NB4 (cell line): Measurements from ENCODE around the gene HDAC4.

Experiments used
- DNase-seq: peaks from one replicate; pipeline ENCODE4 v3.0.0; 2010; ENCODE audit warnings: low read depth
- H3K4me3 ChIP-seq: one replicate; pipeline ENCODE4 v1.5.1; 2011; ENCODE audit warnings: mild to moderate bottlenecking, low read depth, low read length, moderate library complexity
- CTCF ChIP-seq: IDR thresholded peaks from one replicate; pipeline ENCODE4 v1.5.1; 2012; ENCODE audit warnings: low read depth, low read length
- MAX ChIP-seq: IDR thresholded peaks from 2 replicates; pipeline ENCODE4 v1.6.1; 2011; ENCODE audit warnings: low read depth, low read length
- MYC ChIP-seq: IDR thresholded peaks from 2 replicates; pipeline ENCODE4 v1.6.1; 2011; ENCODE audit warnings: low read depth, low read length
- POLR2A ChIP-seq: IDR thresholded peaks from 2 replicates; pipeline ENCODE4 v1.6.1; 2011; ENCODE audit warnings: mild to moderate bottlenecking; ENCODE audit not compliant: insufficient read length; ENCODE audit errors: extremely low read depth

HDAC4 gene

DNA sequence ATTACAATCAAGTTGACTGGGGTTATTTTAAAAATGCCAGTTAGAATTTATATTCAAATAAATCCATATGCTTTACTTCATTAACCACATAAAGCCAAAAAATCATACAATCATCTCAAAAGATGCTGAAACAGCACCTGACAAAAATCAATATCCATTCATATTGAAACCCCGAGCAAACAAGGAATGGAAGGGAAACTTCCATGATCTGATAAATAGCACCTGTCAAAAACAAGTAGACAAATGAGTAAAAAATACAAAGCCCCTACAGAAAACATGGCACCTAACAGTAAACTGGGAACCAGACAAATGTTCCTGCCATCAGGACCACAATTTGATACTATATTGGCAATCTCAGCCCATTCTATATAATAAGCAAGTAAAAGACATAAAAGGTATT is 227.5 kb downstream of the HDAC4 start:
- no peak overlapping the region for H3K4me3 ChIP-seq
- no peak for DNase-seq
- TF ChIP-seq MAX (no peak), MYC (no peak), POLR2A (no peak), CTCF (no peak)

DNA sequence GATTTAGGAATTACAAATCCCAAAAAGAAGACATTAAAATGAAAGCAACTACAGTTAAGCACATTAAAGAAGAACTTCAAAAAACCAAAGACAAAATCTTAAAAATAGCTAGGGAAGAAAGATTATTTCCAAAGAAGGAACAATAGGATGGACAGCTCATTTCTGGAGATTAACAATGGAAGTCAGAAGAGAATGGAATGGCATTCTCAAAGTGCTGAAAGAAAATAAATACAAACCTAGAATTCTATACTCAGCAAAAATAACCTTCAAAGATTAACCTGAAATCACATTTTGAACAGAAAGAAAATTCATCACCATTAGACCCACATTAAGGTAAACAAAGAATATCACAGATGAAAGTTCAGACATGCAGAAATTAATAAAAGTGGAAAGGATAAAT is 229.2 kb downstream of the HDAC4 start:
- no peak overlapping the region for H3K4me3 ChIP-seq
- TF ChIP-seq MAX (no peak), CTCF (no peak), POLR2A (no peak), MYC (no peak)
- DNase-seq, result no peak

GRCh38 chr2:239169311-239170048 is 231.3 kb downstream of the HDAC4 start:
- DNase-seq, result no peak
- no peak overlapping the region for H3K4me3 ChIP-seq
- TF ChIP-seq CTCF (no peak), MAX (no peak), POLR2A (no peak), MYC (no peak)

- TF ChIP-seq POLR2A, result no peak
- TF ChIP-seq MAX, result no peak
- no peak for TF ChIP-seq CTCF
- no peak for TF ChIP-seq MYC
- no peak for DNase-seq
- no peak overlapping the region for H3K4me3 ChIP-seq
Measured at GRCh38 chr2:239168575-239168974, 232.2 kb downstream of the HDAC4 start.

GRCh38 chr2:239167766-239168444 is 232.9 kb downstream of the HDAC4 start:
- H3K4me3 ChIP-seq, result no peak overlapping the region
- TF ChIP-seq MYC, result no peak
- no peak for TF ChIP-seq MAX
- TF ChIP-seq CTCF, result no peak
- TF ChIP-seq POLR2A, result no peak
- no peak for DNase-seq
